ENCODE results near the gene GNAQ.
"Not testable (repeated sequence)": the region's sequence is repeated elsewhere in the genome, so short reads cannot be mapped to it uniquely, and the experiment has no call there.

The GNAQ gene

GRCh38 chr9:78031444-78031892, at the start of gene GNAQ:
TSS of gene GNAQ (minus strand) at chr9:78031811. CDS start at chr9:78031235, 576 bp downstream.
- peak within 1 kb of the TSS; percentile 61 for H3K27ac ChIP-seq
- TF ChIP-seq CTCF (conservative IDR thresholded peaks at IDR 0.05) (no peak), ZFX (IDR thresholded peaks at IDR 0.05) (no peak)

- TF ChIP-seq ZFX (IDR thresholded peaks at IDR 0.05) = no peak
- TF ChIP-seq CTCF (conservative IDR thresholded peaks at IDR 0.05) = no peak
- H3K27ac ChIP-seq = no peak overlapping the region
Observed at GRCh38 chr9:78074385-78075291, 43.0 kb upstream of the GNAQ start.

- no peak overlapping the region for H3K27ac ChIP-seq
- TF ChIP-seq CTCF (conservative IDR thresholded peaks at IDR 0.05) (no peak), ZFX (IDR thresholded peaks at IDR 0.05) (no peak)
Observed at GRCh38 chr9:78073722-78074121, 42.1 kb upstream of the GNAQ start.

GRCh38 chr9:78072586-78073199, 41.1 kb upstream of the GNAQ start:
- no peak for TF ChIP-seq ZFX (IDR thresholded peaks at IDR 0.05)
- TF ChIP-seq CTCF (conservative IDR thresholded peaks at IDR 0.05) = no peak
- H3K27ac ChIP-seq = no peak overlapping the region

GRCh38 chr9:78070521-78070920, 38.9 kb upstream of the GNAQ start:
- H3K27ac ChIP-seq = no peak overlapping the region
- no peak for TF ChIP-seq ZFX (IDR thresholded peaks at IDR 0.05)
- TF ChIP-seq CTCF (conservative IDR thresholded peaks at IDR 0.05) = no peak

- TF ChIP-seq ZFX (IDR thresholded peaks at IDR 0.05) (no peak), CTCF (conservative IDR thresholded peaks at IDR 0.05) (no peak)
- H3K27ac ChIP-seq = no peak overlapping the region
Observed at GRCh38 chr9:78064075-78064474, 32.5 kb upstream of the GNAQ start.

- H3K27ac ChIP-seq = no peak overlapping the region
- TF ChIP-seq ZFX (IDR thresholded peaks at IDR 0.05) (no peak), CTCF (conservative IDR thresholded peaks at IDR 0.05) (no peak)
Observed at GRCh38 chr9:78062710-78063109, 31.1 kb upstream of the GNAQ start.

- not testable (repeated sequence) for H3K27ac ChIP-seq
Observed at GRCh38 chr9:78054218-78054617, 22.6 kb upstream of the GNAQ start.
